GM18870 (cell line): ENCODE measurements around the gene DPYD.
"Not testable (repeated sequence)": the region's sequence is repeated elsewhere in the genome, so short reads cannot be mapped to it uniquely, and the experiment has no call there.

Experiments used
- ATAC-seq: cut with Tn5 transposase; IDR thresholded peaks from one replicate; pipeline ENCODE4 v1.9.1; 2021; ENCODE audit warnings: moderate library complexity; ENCODE audit not compliant: unreplicated experiment

The DPYD gene

GRCh38 chr1:97379387-97380075, 541.3 kb downstream of the DPYD start:
- ATAC-seq = no peak

DNA sequence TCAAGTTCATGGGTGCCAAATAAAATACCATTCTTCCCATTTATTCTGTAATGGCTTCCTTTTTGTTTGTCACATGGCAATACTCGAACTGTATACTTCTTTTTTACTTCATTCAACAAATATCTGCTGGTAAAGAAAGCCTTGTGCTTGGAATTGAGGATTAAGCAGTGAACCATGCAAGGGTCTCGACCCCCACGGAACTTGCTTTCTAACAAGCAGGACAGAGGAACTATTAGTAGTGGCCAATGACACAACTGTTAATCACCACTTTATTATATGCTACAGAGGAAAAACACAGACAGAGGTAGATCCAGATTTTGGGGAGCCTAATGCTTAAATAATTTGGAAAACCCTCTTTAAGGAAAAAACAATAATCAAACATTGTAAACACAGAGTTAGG, 542.2 kb downstream of the DPYD start:
- ATAC-seq = no peak

GRCh38 chr1:97377432-97378034, 543.3 kb downstream of the DPYD start:
- ATAC-seq = no peak

- no peak for ATAC-seq
These were observed 547.8 kb downstream of the DPYD start for GRCh38 chr1:97373000-97373399.

DNA sequence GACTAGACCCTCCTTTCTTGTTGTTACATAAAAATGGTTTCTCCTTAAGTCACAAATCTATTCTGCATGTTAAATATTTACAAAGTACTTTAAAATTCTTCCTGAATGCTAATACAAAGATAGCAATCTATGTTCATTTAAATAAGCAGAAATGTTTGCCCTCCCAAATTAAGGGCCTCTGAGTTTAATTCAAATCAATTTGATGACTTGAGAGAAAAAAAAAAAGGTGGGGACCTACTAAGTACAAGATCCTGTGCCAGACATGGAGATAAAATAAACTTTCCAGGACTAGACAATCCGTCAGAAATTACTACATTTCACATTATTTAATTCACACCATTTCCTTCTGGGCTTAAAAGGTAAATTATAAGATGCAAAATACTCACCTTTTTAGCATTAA, 548.3 kb downstream of the DPYD start:
- no peak for ATAC-seq

DNA sequence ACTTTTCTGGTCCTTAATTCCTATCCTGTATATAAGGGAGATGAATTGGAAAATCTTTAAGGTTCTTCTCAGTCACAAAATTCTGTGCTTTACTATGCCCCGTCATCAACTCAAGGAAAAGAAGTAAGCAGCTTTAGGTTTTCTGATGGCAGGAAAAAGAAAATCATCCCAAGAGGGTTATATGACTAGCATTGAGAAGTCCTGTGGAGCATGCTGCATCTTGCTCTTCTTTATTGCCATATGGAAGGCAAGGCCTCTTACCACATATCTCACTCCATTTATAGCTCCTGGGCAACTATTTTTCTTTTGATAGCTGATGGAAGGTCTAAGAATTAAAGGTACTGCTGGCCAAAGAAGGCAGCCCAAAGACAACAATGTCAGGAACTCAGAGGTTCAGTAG, 552.5 kb downstream of the DPYD start:
- no peak for ATAC-seq

DNA sequence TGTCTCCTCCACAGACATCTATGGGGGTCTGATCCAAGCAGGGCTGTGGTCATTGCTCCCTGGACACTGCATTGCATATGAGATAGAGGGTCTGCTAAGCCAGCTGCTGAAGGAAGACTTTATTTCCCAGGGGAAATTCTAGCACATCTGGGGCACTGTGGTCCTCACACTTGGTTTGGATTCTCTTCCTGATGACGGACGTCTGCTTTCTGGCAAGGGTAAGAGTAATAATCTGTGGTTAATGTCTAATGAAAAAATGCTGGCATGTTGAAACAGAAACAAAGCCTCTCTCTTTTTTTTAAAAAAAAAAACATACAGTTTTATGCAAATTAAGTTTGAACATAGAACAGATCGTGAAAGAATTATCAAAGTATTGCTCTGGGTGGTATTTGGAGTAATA, 553.9 kb downstream of the DPYD start:
- ATAC-seq = no peak

DNA sequence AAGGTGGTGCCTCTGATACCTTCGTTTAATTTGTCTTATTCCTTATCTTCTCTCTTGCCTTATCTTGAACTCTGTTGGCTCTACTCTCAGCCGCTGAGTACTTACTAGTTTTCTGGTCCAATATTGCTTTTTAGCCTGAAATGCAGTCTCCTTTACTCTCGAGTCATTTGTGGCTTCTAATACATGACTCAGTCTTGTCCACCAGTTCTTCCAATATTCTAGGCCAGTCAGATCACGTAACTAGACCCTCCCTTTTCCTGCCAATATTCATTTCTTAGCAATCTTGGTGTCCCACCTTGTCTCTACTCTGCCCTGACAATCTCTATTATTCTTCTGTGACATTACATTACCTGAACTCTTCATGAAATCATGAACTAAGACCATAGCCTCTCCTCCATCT, 555.8 kb downstream of the DPYD start:
- no peak for ATAC-seq

GRCh38 chr1:97364086-97364485, 556.7 kb downstream of the DPYD start:
- ATAC-seq = no peak

GRCh38 chr1:97356309-97356708, 564.5 kb downstream of the DPYD start:
- ATAC-seq = no peak

- ATAC-seq = no peak
These were observed 567.9 kb downstream of the DPYD start for GRCh38 chr1:97352936-97353382.

DNA sequence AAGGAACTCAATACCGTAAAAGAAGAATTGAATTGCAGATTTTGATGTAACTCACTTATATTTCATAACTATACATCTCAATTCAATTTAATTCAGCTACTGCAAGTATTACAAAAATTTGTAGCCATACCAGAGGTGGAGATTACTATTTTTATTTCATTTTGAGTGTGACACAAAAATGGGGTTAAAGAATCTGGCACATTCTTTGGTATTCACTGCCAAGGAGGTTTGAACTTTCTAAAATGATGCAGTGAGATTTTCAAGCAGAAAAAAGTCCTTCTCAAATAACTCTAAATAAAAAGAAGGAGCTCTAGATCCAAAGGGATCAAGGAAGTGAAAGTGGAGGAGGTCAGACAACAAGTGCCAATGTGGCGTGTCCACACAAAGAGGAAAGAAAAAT, 569.0 kb downstream of the DPYD start:
- ATAC-seq = no peak

DNA sequence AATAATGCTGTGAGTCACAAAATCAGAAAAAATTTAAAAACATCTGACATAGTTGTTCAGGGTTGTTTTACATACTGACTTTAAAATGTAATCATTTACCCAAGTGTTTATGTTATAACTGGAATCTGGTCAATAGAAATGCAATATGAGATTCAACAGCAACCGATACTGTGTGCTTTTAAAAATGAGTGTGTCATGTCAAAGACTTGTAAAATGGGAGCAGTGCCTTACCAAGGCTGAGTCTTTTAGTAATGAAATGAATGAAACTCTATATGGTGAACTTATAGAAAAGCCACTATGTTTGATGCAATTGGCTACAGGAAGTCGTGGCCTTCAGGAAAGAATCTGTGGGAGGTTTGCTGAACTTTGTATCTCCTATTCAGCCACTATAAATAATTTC, 570.2 kb downstream of the DPYD start:
- no peak for ATAC-seq

GRCh38 chr1:97350241-97350640, 570.6 kb downstream of the DPYD start:
- no peak for ATAC-seq

GRCh38 chr1:97349794-97350193, 571.0 kb downstream of the DPYD start:
- ATAC-seq = not testable (repeated sequence)

- no peak for ATAC-seq
These were observed 572.1 kb downstream of the DPYD start for GRCh38 chr1:97348599-97349265.

- no peak for ATAC-seq
These were observed 579.9 kb downstream of the DPYD start for GRCh38 chr1:97340951-97341350.

DNA sequence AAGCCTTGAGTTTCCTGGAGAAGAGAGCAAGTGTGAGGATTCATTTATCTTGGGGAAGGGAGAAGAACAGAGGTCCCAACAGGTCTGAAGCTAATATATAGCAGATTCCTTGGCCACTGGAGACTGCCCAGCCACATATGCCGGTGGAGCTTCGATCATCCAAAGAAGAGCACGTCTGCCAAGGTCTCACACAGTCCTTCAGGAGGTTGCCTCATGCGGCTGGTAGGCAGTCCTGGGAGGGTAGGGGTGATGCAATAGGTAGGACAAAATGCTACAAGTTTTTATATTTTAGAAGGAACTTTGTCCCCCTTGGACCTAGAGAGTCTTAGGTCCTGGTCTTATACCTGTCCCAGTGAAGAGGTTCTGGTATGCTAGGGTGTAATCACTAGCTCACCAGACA, 582.5 kb downstream of the DPYD start:
- ATAC-seq = no peak

- no peak for ATAC-seq
These were observed 583.4 kb downstream of the DPYD start for GRCh38 chr1:97337250-97338030.

GRCh38 chr1:97334454-97334853, 586.4 kb downstream of the DPYD start:
- no peak for ATAC-seq

GRCh38 chr1:97332716-97333115, 588.1 kb downstream of the DPYD start:
- ATAC-seq = no peak

- ATAC-seq = no peak
These were observed 589.7 kb downstream of the DPYD start for GRCh38 chr1:97331165-97331564.
